GM23338 (cell line): ENCODE measurements around the gene AFAP1L2. TPM values are rescaled to one million over a fixed set of nuclear protein-coding genes. Genes with fewer than 3 reads are reported as not detected.

Source experiments
- ATAC-seq: fragments of 200-7000 bp; cut with Tn5 transposase; 3 replicates; pipeline ENCODE4 v1.9.1; 2020
- DNase-seq: peaks from one replicate; pipeline ENCODE4 v3.0.0-alpha.2; 2015; ENCODE audit warnings: low spot score
- H2AFZ ChIP-seq: fragments of 200-600 bp; sonication (generic); 2 replicates; pipeline ENCODE4 v1.8.0; 2016; ENCODE audit warnings: antibody characterized with exemption, mild to moderate bottlenecking, moderate library complexity
- H3F3A ChIP-seq: fragments of 200-600 bp; sonication (generic); replicated peaks from 2 replicates; pipeline ENCODE4 v1.8.0; 2017; ENCODE audit warnings: antibody characterized with exemption, mixed run types, low read depth
- H3K27ac ChIP-seq: fragments of 200-600 bp; sonication (generic); 2 replicates; pipeline ENCODE4 v1.6.1; 2016; ENCODE audit warnings: low read depth
- H3K27me3 ChIP-seq: fragments of 200-600 bp; sonication (generic); 2 replicates; pipeline ENCODE4 v1.8.0; 2016; ENCODE audit warnings: mild to moderate bottlenecking, mixed run types, moderate library complexity; ENCODE audit not compliant: insufficient read depth
- H3K36me3 ChIP-seq: fragments of 200-600 bp; sonication (generic); 2 replicates; pipeline ENCODE4 v1.8.0; 2016; ENCODE audit warnings: mild to moderate bottlenecking; ENCODE audit not compliant: insufficient read depth
- H3K4me1 ChIP-seq: fragments of 200-600 bp; sonication (generic); 2 replicates; pipeline ENCODE4 v1.8.0; 2016; ENCODE audit warnings: mild to moderate bottlenecking, moderate library complexity; ENCODE audit not compliant: insufficient read depth
- H3K4me2 ChIP-seq: fragments of 200-600 bp; sonication (generic); 2 replicates; pipeline ENCODE4 v1.7.1; 2017; ENCODE audit warnings: mixed run types
- H3K4me3 ChIP-seq: fragments of 200-600 bp; sonication (generic); 2 replicates; pipeline ENCODE4 v1.6.1; 2016; ENCODE audit warnings: mixed run types
- H3K79me2 ChIP-seq: fragments of 200-600 bp; sonication (generic); replicated peaks from 2 replicates; pipeline ENCODE4 v1.8.0; 2017; ENCODE audit warnings: mild to moderate bottlenecking; ENCODE audit not compliant: insufficient read depth
- H3K9me2 ChIP-seq: fragments of 200-600 bp; sonication (generic); 2 replicates; pipeline ENCODE4 v1.8.0; 2017; ENCODE audit not compliant: insufficient read depth
- H4K20me1 ChIP-seq: fragments of 200-600 bp; sonication (generic); replicated peaks from 2 replicates; pipeline ENCODE4 v1.8.0; 2017; ENCODE audit warnings: mild to moderate bottlenecking; ENCODE audit not compliant: insufficient read depth
- H3K27ac Mint-ChIP-seq: 2 replicates; pipeline ENCODE4 v1.8.0; 2020; ENCODE audit warnings: inconsistent platforms, mild to moderate bottlenecking, moderate library complexity, mixed read lengths
- H3K27me3 Mint-ChIP-seq: 3 replicates; pipeline ENCODE4 v1.8.0; 2022; ENCODE audit warnings: low read depth, mild to moderate bottlenecking, moderate library complexity, mixed read lengths, inconsistent platforms; ENCODE audit not compliant: insufficient read depth, poor library complexity
- H3K36me3 Mint-ChIP-seq: 3 replicates; pipeline ENCODE4 v1.8.0; 2021; ENCODE audit warnings: low read depth, mild to moderate bottlenecking, inconsistent platforms, moderate library complexity, mixed read lengths
- H3K4me1 Mint-ChIP-seq: 3 replicates; pipeline ENCODE4 v1.8.0; 2020; ENCODE audit warnings: mild to moderate bottlenecking, inconsistent platforms, mixed read lengths
- H3K4me3 Mint-ChIP-seq: 3 replicates; pipeline ENCODE4 v1.8.0; 2021; ENCODE audit warnings: moderate library complexity, mild to moderate bottlenecking, inconsistent platforms, mixed read lengths
- H3K9me3 Mint-ChIP-seq: 3 replicates; pipeline ENCODE4 v1.8.0; 2020; ENCODE audit warnings: moderate library complexity, mild to moderate bottlenecking, inconsistent platforms, mixed read lengths
- NANOG ChIP-seq: IDR thresholded peaks from 2 replicates; pipeline ENCODE4 v1.6.1; 2016; ENCODE audit warnings: antibody characterized with exemption, borderline replicate concordance
- polyA plus RNA-seq: library from polyadenylated mRNA; unstranded; fragments of >200 nt; fragmentation: Nextera tagmentation; extraction: Ambion mirVana; gene quantifications from 2 replicates; pipeline ENCODE4 v1.2.1, GENCODE V29; 2016
- total RNA-seq: library from RNA; depleted of rRNA; stranded (reverse); fragments of >200 nt; shearing (Covaris generic); gene quantifications from 2 replicates; pipeline ENCODE4 v1.2.3, GENCODE V29; 2014
- TF ChIP-seq, protein P1 (sequence below): fragments of 250-450 bp; sonication (Bioruptor Pico); IDR thresholded peaks from 2 replicates; pipeline ENCODE4 v1.5.0; 2020; ENCODE audit warnings: mild to moderate bottlenecking, moderate library complexity

AFAP1L2 gene
- total and polyA plus RNA-seq, 2 experiments from 2014 or later, result 2.3 to 6.5 TPM

DNA sequence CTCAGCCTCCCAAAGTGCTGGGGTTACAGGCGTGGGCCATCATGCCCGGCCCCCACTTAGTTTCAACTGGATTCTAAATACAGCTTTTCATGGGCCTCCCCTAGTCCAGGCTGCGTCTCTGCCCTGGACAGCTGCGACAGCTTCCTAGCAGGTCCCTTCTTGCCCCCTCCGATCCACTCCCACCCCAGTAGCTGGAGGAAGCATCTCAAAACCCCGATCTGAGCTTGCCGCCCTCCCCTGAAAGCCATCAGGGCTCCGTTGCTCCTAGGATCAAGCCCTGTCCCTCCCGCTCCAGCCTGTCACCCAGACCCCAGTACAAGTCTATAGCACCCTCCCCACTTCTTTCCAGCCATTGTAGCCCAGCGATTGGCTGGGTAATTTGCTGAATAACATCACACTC lies 100.7 kb downstream of the AFAP1L2 start:
- Mint-ChIP-seq H3K27ac (no peak overlapping the region), H3K36me3 (0 out of 3 replicates have a peak, but pooled peaks cover 6% of the 10 kb centered on the region)
- ATAC-seq, result no peak

More for the DNA sequence above, 100.7 kb downstream of the AFAP1L2 start:
- no peaks in the 10 kb centered on the region for H3K4me1 ChIP-seq
- H2AFZ ChIP-seq, result 0 out of 2 replicates have a peak overlapping the region, but pooled peaks have one; percentile 49
- 0 out of 2 replicates have a peak, but pooled peaks have one; percentile 17 for TF ChIP-seq NANOG
- TF ChIP-seq, protein P1, sequence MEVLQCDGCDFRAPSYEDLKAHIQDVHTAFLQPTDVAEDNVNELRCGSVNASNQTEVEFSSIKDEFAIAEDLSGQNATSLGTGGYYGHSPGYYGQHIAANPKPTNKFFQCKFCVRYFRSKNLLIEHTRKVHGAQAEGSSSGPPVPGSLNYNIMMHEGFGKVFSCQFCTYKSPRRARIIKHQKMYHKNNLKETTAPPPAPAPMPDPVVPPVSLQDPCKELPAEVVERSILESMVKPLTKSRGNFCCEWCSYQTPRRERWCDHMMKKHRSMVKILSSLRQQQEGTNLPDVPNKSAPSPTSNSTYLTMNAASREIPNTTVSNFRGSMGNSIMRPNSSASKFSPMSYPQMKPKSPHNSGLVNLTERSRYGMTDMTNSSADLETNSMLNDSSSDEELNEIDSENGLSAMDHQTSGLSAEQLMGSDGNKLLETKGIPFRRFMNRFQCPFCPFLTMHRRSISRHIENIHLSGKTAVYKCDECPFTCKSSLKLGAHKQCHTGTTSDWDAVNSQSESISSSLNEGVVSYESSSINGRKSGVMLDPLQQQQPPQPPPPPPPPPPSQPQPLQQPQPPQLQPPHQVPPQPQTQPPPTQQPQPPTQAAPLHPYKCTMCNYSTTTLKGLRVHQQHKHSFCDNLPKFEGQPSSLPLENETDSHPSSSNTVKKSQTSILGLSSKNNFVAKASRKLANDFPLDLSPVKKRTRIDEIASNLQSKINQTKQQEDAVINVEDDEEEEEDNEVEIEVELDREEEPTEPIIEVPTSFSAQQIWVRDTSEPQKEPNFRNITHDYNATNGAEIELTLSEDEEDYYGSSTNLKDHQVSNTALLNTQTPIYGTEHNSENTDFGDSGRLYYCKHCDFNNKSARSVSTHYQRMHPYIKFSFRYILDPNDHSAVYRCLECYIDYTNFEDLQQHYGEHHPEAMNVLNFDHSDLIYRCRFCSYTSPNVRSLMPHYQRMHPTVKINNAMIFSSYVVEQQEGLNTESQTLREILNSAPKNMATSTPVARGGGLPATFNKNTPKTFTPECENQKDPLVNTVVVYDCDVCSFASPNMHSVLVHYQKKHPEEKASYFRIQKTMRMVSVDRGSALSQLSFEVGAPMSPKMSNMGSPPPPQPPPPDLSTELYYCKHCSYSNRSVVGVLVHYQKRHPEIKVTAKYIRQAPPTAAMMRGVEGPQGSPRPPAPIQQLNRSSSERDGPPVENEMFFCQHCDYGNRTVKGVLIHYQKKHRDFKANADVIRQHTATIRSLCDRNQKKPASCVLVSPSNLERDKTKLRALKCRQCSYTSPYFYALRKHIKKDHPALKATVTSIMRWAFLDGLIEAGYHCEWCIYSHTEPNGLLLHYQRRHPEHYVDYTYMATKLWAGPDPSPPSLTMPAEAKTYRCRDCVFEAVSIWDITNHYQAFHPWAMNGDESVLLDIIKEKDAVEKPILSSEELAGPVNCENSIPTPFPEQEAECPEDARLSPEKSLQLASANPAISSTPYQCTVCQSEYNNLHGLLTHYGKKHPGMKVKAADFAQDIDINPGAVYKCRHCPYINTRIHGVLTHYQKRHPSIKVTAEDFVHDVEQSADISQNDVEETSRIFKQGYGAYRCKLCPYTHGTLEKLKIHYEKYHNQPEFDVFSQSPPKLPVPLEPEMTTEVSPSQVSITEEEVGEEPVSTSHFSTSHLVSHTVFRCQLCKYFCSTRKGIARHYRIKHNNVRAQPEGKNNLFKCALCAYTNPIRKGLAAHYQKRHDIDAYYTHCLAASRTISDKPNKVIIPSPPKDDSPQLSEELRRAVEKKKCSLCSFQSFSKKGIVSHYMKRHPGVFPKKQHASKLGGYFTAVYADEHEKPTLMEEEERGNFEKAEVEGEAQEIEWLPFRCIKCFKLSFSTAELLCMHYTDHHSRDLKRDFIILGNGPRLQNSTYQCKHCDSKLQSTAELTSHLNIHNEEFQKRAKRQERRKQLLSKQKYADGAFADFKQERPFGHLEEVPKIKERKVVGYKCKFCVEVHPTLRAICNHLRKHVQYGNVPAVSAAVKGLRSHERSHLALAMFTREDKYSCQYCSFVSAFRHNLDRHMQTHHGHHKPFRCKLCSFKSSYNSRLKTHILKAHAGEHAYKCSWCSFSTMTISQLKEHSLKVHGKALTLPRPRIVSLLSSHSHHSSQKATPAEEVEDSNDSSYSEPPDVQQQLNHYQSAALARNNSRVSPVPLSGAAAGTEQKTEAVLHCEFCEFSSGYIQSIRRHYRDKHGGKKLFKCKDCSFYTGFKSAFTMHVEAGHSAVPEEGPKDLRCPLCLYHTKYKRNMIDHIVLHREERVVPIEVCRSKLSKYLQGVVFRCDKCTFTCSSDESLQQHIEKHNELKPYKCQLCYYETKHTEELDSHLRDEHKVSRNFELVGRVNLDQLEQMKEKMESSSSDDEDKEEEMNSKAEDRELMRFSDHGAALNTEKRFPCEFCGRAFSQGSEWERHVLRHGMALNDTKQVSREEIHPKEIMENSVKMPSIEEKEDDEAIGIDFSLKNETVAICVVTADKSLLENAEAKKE (CRISPR knock-in tag), result no peak
- H3K36me3 ChIP-seq, result no peaks in the 10 kb centered on the region
- Mint-ChIP-seq H3K27me3 (peaks cover 9% of the 10 kb centered on the region), H3K4me3 (peak overlapping the region; percentile 76; the same call in 2 of the 3 replicates), H3K9me3 (no peaks in the 10 kb centered on the region), H3K4me1 (peaks cover 6% of the 10 kb centered on the region)
- no peaks in the 10 kb centered on the region for H3K79me2 ChIP-seq
- H3F3A ChIP-seq, result no peaks in the 10 kb centered on the region
- DNase-seq, result no peak
- H3K27me3 ChIP-seq, result no peaks in the 10 kb centered on the region
- peak overlapping the region; percentile 80; the same call in 1 of the 2 replicates for H3K4me2 ChIP-seq
- no peak overlapping the region for H3K4me3 ChIP-seq
- H3K27ac ChIP-seq, result no peak overlapping the region
- no peaks in the 10 kb centered on the region for H3K9me2 ChIP-seq
- H4K20me1 ChIP-seq, result no peaks in the 10 kb centered on the region
